Mammary epithelial cell (primary cell): Measurements from ENCODE around the gene KLHDC2.
"Not testable (repeated sequence)": the region's sequence is repeated elsewhere in the genome, so short reads cannot be mapped to it uniquely, and the experiment has no call there.

Source experiments
- CTCF ChIP-seq, 2 donors: IDR thresholded peaks in 1 of 2; conservative IDR thresholded peaks in 1 of 2; 2 replicates each; pipeline ENCODE4 v1.5.1; 2011 to 2012; ENCODE audit warnings: inconsistent platforms in 2 of 2, low read length in 2 of 2, mild to moderate bottlenecking in 2 of 2, control low read depth in 1 of 2, low read depth in 1 of 2; ENCODE audit not compliant: insufficient read depth in 1 of 2; ENCODE audit errors: extremely low read depth in 1 of 2
- EZH2 ChIP-seq: IDR thresholded peaks from 2 replicates; pipeline ENCODE4 v1.6.1; 2012; ENCODE audit warnings: low read length, inconsistent platforms, borderline replicate concordance

GRCh38 chr14:49816118-49816517 lies 48.2 kb downstream of the KLHDC2 start:
- TF ChIP-seq CTCF (conservative IDR thresholded peaks at IDR 0.05 in 1 of 2, IDR thresholded peaks at IDR 0.05 in 1 of 2; ENCODE audit: extremely low read depth in 1 of 2, insufficient read depth in 1 of 2, low read depth in 1 of 2, low read length in 2 of 2); EZH2: not testable (repeated sequence)
